K562 (cell line): ENCODE measurements around the gene NLRP4. TPM values are rescaled to one million over a fixed set of nuclear protein-coding genes. Genes with fewer than 3 reads are reported as not detected.

ENCODE experiments used
- ATAC-seq: fragments of 200-7000 bp; cut with Tn5 transposase; 3 replicates; pipeline ENCODE4 v1.9.1; 2020; ENCODE audit warnings: moderate library complexity
- BruUV-seq: library from RNA; stranded (reverse); fragments of 400-500 nt; replicated peaks from 2 replicates; lab custom pipeline; 2021; lab: Mats Ljungman, UMichigan
- CTCF ChIA-PET: fragments of 300-600 bp; formaldehyde crosslinking; extraction: SDS; loops from one replicate; lab custom pipeline; 2021; ENCODE audit warnings: low intra/inter-chr PET ratio; lab: Yijun Ruan, JAX
- POLR2A ChIA-PET: fragments of 300-600, 350-650 bp; sonication (Branson Sonifier 250); formaldehyde crosslinking; extraction: SDS; loops from one replicate; lab custom pipeline; 2021; ENCODE audit warnings: antibody characterized with exemption, inconsistent platforms; lab: Yijun Ruan, JAX
- DNase-seq, 4 experiments: peaks; one replicate each; pipeline versions ENCODE4 v3.0.0 to v3.0.0-alpha.2; 2011 to 2018; ENCODE audit warnings: low spot score in 3 of 4, mixed read lengths in 3 of 4; ENCODE audit errors: extremely low read depth in 1 of 4
- FAIRE-seq: peaks from 2 replicates; lab custom pipeline; 2011; peaks lifted over from hg19 to GRCh38; lab: Jason Lieb, UNC
- H2AFZ ChIP-seq: 2 replicates; pipeline ENCODE4 v1.6.0; 2011; ENCODE audit warnings: low read depth, low read length, control low read depth, inconsistent platforms
- H3K27ac ChIP-seq: fragments of 200-600 bp; 3 replicates; pipeline ENCODE4 v1.8.0; 2011; ENCODE audit warnings: low read depth, mild to moderate bottlenecking, control low read depth, inconsistent platforms, low read length, moderate library complexity, mixed read lengths; ENCODE audit errors: extremely low read depth
- H3K27me3 ChIP-seq, 2 experiments: fragments of 300-600 bp in 1 of 2; 2 replicates in 1 of 2; 3 replicates in 1 of 2; pipeline versions ENCODE4 v1.6.0 to v1.8.0; 2011; ENCODE audit warnings: inconsistent platforms in 2 of 2, low read length in 2 of 2, mild to moderate bottlenecking in 1 of 2, mixed read lengths in 1 of 2, moderate library complexity in 1 of 2; ENCODE audit not compliant: control insufficient read depth in 2 of 2, insufficient read depth in 2 of 2
- H3K36me3 ChIP-seq: fragments of 300-600 bp; 3 replicates; pipeline ENCODE4 v1.8.0; 2011; ENCODE audit warnings: mild to moderate bottlenecking, low read length, inconsistent platforms; ENCODE audit not compliant: control insufficient read depth, insufficient read depth
- H3K4me1 ChIP-seq, 2 experiments: fragments of 200-600 bp in 1 of 2; replicated peaks in 1 of 2; 2 replicates in 1 of 2; 3 replicates in 1 of 2; pipeline versions ENCODE4 v1.5.1 to v1.8.0; 2011; ENCODE audit warnings: inconsistent platforms in 2 of 2, low read length in 2 of 2, mild to moderate bottlenecking in 1 of 2, mixed read lengths in 1 of 2, moderate library complexity in 1 of 2; ENCODE audit not compliant: control insufficient read depth in 2 of 2, insufficient read depth in 2 of 2
- H3K4me2 ChIP-seq: 2 replicates; pipeline ENCODE4 v1.6.1; 2011; ENCODE audit warnings: low read length, control low read depth, inconsistent platforms, mixed read lengths; ENCODE audit not compliant: insufficient read depth
- H3K4me3 ChIP-seq: fragments of 200-600 bp; sonication (generic), shearing (Covaris generic); 2 replicates; pipeline ENCODE4 v1.5.1; 2016; ENCODE audit warnings: control low read depth, inconsistent platforms
- H3K79me2 ChIP-seq: fragments of 200-600 bp; 3 replicates; pipeline ENCODE4 v1.8.0; 2011; ENCODE audit warnings: low read length, inconsistent platforms; ENCODE audit not compliant: control insufficient read depth, insufficient read depth
- H3K9ac ChIP-seq, 2 experiments: 2 replicates each; pipeline versions ENCODE4 v1.6.0 to v1.6.1; 2011; ENCODE audit warnings: low read depth in 2 of 2, low read length in 2 of 2, control low read depth in 1 of 2, inconsistent platforms in 1 of 2, mild to moderate bottlenecking in 1 of 2, mixed read lengths in 1 of 2; ENCODE audit not compliant: insufficient read depth in 1 of 2
- H3K9me1 ChIP-seq: one replicate; pipeline ENCODE4 v1.6.0; 2011; ENCODE audit warnings: inconsistent platforms, mild to moderate bottlenecking, low read length, moderate library complexity; ENCODE audit not compliant: control insufficient read depth, insufficient read depth
- H3K9me3 ChIP-seq: replicated peaks from 2 replicates; pipeline ENCODE4 v1.5.1; 2011; ENCODE audit warnings: low read depth, low read length, inconsistent platforms; ENCODE audit not compliant: control insufficient read depth, insufficient read depth
- H4K20me1 ChIP-seq: replicated peaks from 2 replicates; pipeline ENCODE4 v1.6.1; 2011; ENCODE audit warnings: low read length, inconsistent platforms, mixed read lengths; ENCODE audit not compliant: control insufficient read depth, insufficient read depth
- ADNP ChIP-seq: fragments of 200-800 bp; sonication (Bioruptor generic); IDR thresholded peaks from 2 replicates; pipeline ENCODE4 v1.6.1; 2016; ENCODE audit warnings: missing genetic modification characterization, missing compliant biosample characterization
- BDP1 ChIP-seq: IDR thresholded peaks from 3 replicates; pipeline ENCODE4 v1.6.1; 2011; ENCODE audit not compliant: insufficient read length, insufficient read depth
- CBFB ChIP-seq: sonication (generic); formaldehyde crosslinking; IDR thresholded peaks from 2 replicates; pipeline ENCODE4 v1.4.0; 2020; ENCODE audit warnings: mild to moderate bottlenecking, missing genetic modification reagents
- GTF2E2 ChIP-seq: fragments of 200-800 bp; sonication (Bioruptor generic); IDR thresholded peaks from 2 replicates; pipeline ENCODE4 v1.6.1; 2016; ENCODE audit warnings: missing genetic modification characterization, missing compliant biosample characterization
- GTF2F1 ChIP-seq: IDR thresholded peaks from 2 replicates; pipeline ENCODE4 v1.6.1; 2011; ENCODE audit warnings: low read depth, low read length, improper control_type of control experiment
- HIVEP1 ChIP-seq: fragments of 250-450 bp; sonication (Bioruptor Pico); IDR thresholded peaks from 2 replicates; pipeline ENCODE4 v1.4.0; 2020; ENCODE audit warnings: mild to moderate bottlenecking
- MCM7 ChIP-seq, 2 experiments: fragments of 450-650 bp; IDR thresholded peaks; 2 replicates each; pipeline ENCODE4 v1.6.1; 2016 to 2018
- MXI1 ChIP-seq: IDR thresholded peaks from 2 replicates; pipeline ENCODE4 v1.6.1; 2011; ENCODE audit warnings: low read depth, mild to moderate bottlenecking, improper control_type of control experiment, low read length
- NONO ChIP-seq, 2 experiments: fragments of 200-400 bp in 1 of 2; fragments of 450-650 bp in 1 of 2; formaldehyde crosslinking in 1 of 2; IDR thresholded peaks; 2 replicates each; pipeline ENCODE4 v1.6.1; 2017; ENCODE audit warnings: low read depth in 2 of 2, mild to moderate bottlenecking in 2 of 2, moderate library complexity in 2 of 2, low read length in 1 of 2
- PHF21A ChIP-seq: fragments of 450-650 bp; IDR thresholded peaks from 2 replicates; pipeline ENCODE4 v1.6.1; 2017; ENCODE audit warnings: low read depth, borderline replicate concordance
- RFX1 ChIP-seq: fragments of 450-650 bp; IDR thresholded peaks from 2 replicates; pipeline ENCODE4 v1.6.1; 2016; ENCODE audit warnings: mild to moderate bottlenecking, moderate library complexity
- SIN3B ChIP-seq: fragments of 450-650 bp; IDR thresholded peaks from 2 replicates; pipeline ENCODE4 v1.6.1; 2017; ENCODE audit warnings: low read depth, mild to moderate bottlenecking, moderate library complexity
- ZNF263 ChIP-seq: sonication (generic); formaldehyde crosslinking; IDR thresholded peaks from 2 replicates; pipeline ENCODE4 v1.8.0; 2022; ENCODE audit warnings: mild to moderate bottlenecking, missing genetic modification reagents, borderline replicate concordance
- ZNF384 ChIP-seq: IDR thresholded peaks from 2 replicates; pipeline ENCODE4 v1.6.1; 2012; ENCODE audit warnings: low read depth, low read length, improper control_type of control experiment
- ZNF766 ChIP-seq: fragments of 200-800 bp; sonication (Bioruptor generic); conservative IDR thresholded peaks from 2 replicates; pipeline ENCODE4 v1.6.1; 2016; ENCODE audit warnings: missing genetic modification characterization, missing compliant biosample characterization
- WGBS: fragments of 100-300 bp; shearing (Covaris generic); methylation state at CpG from one replicate; pipeline ENCODE4 v1.1.6; 2016; ENCODE audit warnings: low coverage, mixed read lengths; ENCODE audit not compliant: insufficient coverage; ENCODE audit errors: missing lambda C conversion rate; 5-methylcytosine and 5-hydroxymethylcytosine counted together
- in situ Hi-C: fragments of 300-500 bp; cut with MboI; formaldehyde crosslinking; loops from 4 replicates; pipeline ENCODE4 v1.15.0; 2018; ENCODE audit warnings: inconsistent platforms, mixed read lengths
- intact Hi-C: fragments of 100-400 bp; cut with micrococcal nuclease; formaldehyde crosslinking; loops from 2 replicates; pipeline ENCODE4 v1.14.2; 2022
- polyA plus RNA-seq, 8 experiments: library from polyadenylated mRNA; depleted of rRNA in 4 of 8; stranded (reverse) in 5 of 8; unstranded in 3 of 8; fragments of >200 nt; fragmentation: Nextera tagmentation in 2 of 8; fragmentation: Illumina TruSeq in 1 of 8; extraction: Ambion mirVana in 2 of 8; extraction: Trizol in 1 of 8; gene quantifications; 2 replicates each; pipeline versions ENCODE4 v1.2.1 to v1.2.3, GENCODE V29; 2011 to 2014; ENCODE audit warnings: inconsistent platforms in 1 of 8, missing spikeins in 1 of 8
- total RNA-seq, 7 experiments: library from RNA; depleted of rRNA in 6 of 7; stranded (reverse); fragments of >200 nt in 6 of 7; fragmentation: Illumina TruSeq in 2 of 7; extraction: Trizol in 2 of 7; gene quantifications; 2 replicates each; pipeline versions ENCODE4 v1.2.1 to v1.2.3, GENCODE V29; 2011 to 2021; ENCODE audit warnings: low replicate concordance in 1 of 7
- TF ChIP-seq, protein P1 (sequence below): fragments of 250-450 bp; sonication (Bioruptor Pico); IDR thresholded peaks from 2 replicates; pipeline ENCODE4 v1.4.0; 2020; ENCODE audit warnings: mild to moderate bottlenecking
- TF ChIP-seq, protein P2 (sequence below): fragments of 450-650 bp; IDR thresholded peaks from 2 replicates; pipeline ENCODE4 v1.6.1; 2017; ENCODE audit warnings: mild to moderate bottlenecking, moderate library complexity
- TF ChIP-seq, protein P3 (sequence below): sonication (generic); formaldehyde crosslinking; IDR thresholded peaks from 2 replicates; pipeline ENCODE4 v1.8.0; 2023; ENCODE audit warnings: mild to moderate bottlenecking, missing genetic modification reagents

The NLRP4 gene
- total and polyA plus RNA-seq, 9 of the 15 experiments (the other 6 are each of a cell fraction or from before 2014, with no cell fraction given), result 0.03 to 0.14 (median 0.05) TPM; not detected in 3

DNA sequence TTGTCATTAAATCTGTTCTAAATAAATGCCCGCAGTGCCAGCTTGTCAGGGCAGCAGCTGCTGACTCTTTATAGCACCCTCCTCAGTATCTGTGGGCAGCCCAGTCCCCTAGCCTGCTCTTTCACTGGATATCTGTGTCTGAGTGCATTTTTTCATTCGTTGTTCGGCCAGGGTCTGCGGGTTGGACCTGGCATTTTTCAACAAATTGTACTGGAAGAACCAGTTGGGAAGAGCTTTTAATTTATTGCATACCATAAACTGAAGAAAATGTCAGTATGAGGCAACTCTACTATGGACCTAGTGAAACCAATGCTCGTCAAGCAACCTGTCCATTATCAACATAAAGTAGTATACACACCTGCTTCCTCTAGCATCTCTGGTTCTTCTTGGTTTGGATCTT lies 87.2 kb downstream of the NLRP4 start:
- no peaks in the 10 kb centered on the region for H4K20me1 ChIP-seq
- ChIA-PET POLR2A (interaction anchor here (0.5 kb wide), 1 partner anchor 1071 kb away, joined by 3 read pairs; no protein-coding TSS in a partner anchor), CTCF (no interaction called here)
- H3K9me3 ChIP-seq, result no peaks in the 10 kb centered on the region
- BruUV-seq, result no TSS peak
- no peaks in the 10 kb centered on the region for H3K79me2 ChIP-seq
- no peak for FAIRE-seq
- no peaks in the 10 kb centered on the region for H3K27me3 ChIP-seq
- intact Hi-C loops, result no loop called here
- H3K36me3 ChIP-seq, result no peaks in the 10 kb centered on the region
- no peak overlapping the region for H3K9ac ChIP-seq
- no peak for DNase-seq
- no peak overlapping the region for H3K27ac ChIP-seq
- H3K4me2 ChIP-seq, result no peak overlapping the region
- no peak overlapping the region for H3K4me3 ChIP-seq
- TF ChIP-seq GTF2E2 (no peak), GTF2F1 (no peak), RFX1 (no peak), ZNF263 (no peak), ZNF766 (CRISPR knock-in tag) (no peak), MXI1 (no peak), HIVEP1 (CRISPR knock-in tag) (no peak), NONO (IDR thresholded peaks at IDR 0.05; ENCODE audit: low read depth in 2 of 2, low read length in 1 of 2) (no peak), ZNF384 (no peak), ADNP (tag) (no peak), BDP1 (no peak), MCM7 (IDR thresholded peaks at IDR 0.05) (no peak), CBFB (CRISPR knock-in tag) (no peak), SIN3B (no peak), PHF21A (no peak)
- TF ChIP-seq, protein P1, sequence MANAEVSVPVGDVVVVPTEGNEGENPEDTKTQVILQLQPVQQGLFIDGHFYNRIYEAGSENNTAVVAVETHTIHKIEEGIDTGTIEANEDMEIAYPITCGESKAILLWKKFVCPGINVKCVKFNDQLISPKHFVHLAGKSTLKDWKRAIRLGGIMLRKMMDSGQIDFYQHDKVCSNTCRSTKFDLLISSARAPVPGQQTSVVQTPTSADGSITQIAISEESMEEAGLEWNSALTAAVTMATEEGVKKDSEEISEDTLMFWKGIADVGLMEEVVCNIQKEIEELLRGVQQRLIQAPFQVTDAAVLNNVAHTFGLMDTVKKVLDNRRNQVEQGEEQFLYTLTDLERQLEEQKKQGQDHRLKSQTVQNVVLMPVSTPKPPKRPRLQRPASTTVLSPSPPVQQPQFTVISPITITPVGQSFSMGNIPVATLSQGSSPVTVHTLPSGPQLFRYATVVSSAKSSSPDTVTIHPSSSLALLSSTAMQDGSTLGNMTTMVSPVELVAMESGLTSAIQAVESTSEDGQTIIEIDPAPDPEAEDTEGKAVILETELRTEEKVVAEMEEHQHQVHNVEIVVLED (CRISPR knock-in tag), result no peak
- TF ChIP-seq, protein P2, sequence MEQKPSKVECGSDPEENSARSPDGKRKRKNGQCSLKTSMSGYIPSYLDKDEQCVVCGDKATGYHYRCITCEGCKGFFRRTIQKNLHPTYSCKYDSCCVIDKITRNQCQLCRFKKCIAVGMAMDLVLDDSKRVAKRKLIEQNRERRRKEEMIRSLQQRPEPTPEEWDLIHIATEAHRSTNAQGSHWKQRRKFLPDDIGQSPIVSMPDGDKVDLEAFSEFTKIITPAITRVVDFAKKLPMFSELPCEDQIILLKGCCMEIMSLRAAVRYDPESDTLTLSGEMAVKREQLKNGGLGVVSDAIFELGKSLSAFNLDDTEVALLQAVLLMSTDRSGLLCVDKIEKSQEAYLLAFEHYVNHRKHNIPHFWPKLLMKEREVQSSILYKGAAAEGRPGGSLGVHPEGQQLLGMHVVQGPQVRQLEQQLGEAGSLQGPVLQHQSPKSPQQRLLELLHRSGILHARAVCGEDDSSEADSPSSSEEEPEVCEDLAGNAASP, result no peak
- TF ChIP-seq, protein P3, sequence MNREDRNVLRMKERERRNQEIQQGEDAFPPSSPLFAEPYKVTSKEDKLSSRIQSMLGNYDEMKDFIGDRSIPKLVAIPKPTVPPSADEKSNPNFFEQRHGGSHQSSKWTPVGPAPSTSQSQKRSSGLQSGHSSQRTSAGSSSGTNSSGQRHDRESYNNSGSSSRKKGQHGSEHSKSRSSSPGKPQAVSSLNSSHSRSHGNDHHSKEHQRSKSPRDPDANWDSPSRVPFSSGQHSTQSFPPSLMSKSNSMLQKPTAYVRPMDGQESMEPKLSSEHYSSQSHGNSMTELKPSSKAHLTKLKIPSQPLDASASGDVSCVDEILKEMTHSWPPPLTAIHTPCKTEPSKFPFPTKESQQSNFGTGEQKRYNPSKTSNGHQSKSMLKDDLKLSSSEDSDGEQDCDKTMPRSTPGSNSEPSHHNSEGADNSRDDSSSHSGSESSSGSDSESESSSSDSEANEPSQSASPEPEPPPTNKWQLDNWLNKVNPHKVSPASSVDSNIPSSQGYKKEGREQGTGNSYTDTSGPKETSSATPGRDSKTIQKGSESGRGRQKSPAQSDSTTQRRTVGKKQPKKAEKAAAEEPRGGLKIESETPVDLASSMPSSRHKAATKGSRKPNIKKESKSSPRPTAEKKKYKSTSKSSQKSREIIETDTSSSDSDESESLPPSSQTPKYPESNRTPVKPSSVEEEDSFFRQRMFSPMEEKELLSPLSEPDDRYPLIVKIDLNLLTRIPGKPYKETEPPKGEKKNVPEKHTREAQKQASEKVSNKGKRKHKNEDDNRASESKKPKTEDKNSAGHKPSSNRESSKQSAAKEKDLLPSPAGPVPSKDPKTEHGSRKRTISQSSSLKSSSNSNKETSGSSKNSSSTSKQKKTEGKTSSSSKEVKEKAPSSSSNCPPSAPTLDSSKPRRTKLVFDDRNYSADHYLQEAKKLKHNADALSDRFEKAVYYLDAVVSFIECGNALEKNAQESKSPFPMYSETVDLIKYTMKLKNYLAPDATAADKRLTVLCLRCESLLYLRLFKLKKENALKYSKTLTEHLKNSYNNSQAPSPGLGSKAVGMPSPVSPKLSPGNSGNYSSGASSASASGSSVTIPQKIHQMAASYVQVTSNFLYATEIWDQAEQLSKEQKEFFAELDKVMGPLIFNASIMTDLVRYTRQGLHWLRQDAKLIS (CRISPR knock-in tag), result no peak
- H2AFZ ChIP-seq, result no peak overlapping the region
- in situ Hi-C loops, result no loop called here
- 1% methylated on average over 5 of the region's 5 CpGs for WGBS
- no peak for ATAC-seq
- no peaks in the 10 kb centered on the region for H3K4me1 ChIP-seq
- no peaks in the 10 kb centered on the region for H3K9me1 ChIP-seq
